Measurements from ENCODE around the gene CCDC102A. TPM values are rescaled to one million over a fixed set of nuclear protein-coding genes. Genes with fewer than 3 reads are reported as not detected.

CCDC102A gene
- total RNA-seq, 4 donors from 2014 or later, result 8.7 to 23.6 (median 22.0) TPM

GRCh38 chr16:57541754-57542435 is 5.5 kb upstream of the CCDC102A start:
- no peaks in the 10 kb centered on the region for H3K9me3 ChIP-seq
- peak; percentile 4 to 5 for DNase-seq

DNA sequence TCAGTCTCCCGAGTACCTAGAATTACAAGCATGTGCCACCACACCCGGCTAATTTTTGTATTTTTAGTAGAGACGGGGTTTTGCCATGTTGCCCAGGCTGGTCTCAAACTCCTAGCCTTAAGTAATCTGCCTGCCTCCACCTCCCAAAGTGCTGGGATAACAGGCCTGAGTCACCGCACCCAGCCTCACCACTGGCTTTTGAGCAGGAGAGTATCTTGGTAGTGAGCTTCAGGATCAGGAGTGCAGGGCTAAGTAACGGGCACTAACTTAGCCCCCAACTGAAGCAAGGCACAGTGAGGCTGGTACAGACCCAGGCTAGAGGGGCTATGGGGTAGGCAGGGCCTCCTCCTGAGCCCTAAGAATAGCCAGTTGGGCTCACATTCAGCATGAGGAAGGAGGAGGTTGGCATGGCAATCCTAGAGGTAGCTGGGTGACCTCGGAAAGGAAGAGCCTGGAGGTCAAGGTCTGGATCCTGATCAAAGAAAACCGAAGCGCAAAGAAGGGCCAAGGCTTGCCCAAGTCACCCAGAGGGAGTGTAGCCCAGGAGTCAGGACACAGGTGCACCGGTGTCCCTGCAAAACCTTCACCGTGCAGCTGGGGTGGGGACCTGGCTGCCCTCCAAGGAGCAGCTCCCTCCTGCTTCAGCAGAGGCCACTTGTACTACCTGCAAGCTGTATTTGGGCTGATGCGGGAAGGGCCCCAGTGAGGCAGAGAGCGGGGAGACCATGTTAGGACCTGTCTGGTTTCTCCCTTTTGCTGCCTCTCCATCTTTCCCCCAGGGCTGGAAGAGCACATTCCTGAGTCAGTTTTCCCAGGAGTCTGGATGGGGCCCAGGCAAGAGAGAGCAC is 4.8 kb upstream of the CCDC102A start:
- DNase-seq, result peak; percentile 9 to 13
- Histone ChIP-seq H3K9me3 (no peaks in the 10 kb centered on the region), H3K4me3 (no peak overlapping the region), H3K36me3 (no peaks in the 10 kb centered on the region), H3K27ac (no peak overlapping the region), H3K27me3 (no peaks in the 10 kb centered on the region), H3K4me1 (no peaks in the 10 kb centered on the region)
- intact Hi-C loops (cut with DNase I; ENCODE audit: low total_unique reads), result no loop called here
- TF ChIP-seq POLR2A (IDR thresholded peaks at IDR 0.05) (no peak), CTCF (IDR thresholded peaks at IDR 0.05) (no peak)

More at GRCh38 chr16:57541754-57542435, 5.5 kb upstream of the CCDC102A start:
- TF ChIP-seq POLR2A (IDR thresholded peaks at IDR 0.05) (no peak), CTCF (IDR thresholded peaks at IDR 0.05) (no peak)
- Histone ChIP-seq H3K27me3 (no peaks in the 10 kb centered on the region), H3K27ac (no peak overlapping the region), H3K36me3 (no peaks in the 10 kb centered on the region), H3K4me3 (no peak overlapping the region), H3K4me1 (no peaks in the 10 kb centered on the region)
- intact Hi-C loops (cut with DNase I; ENCODE audit: low total_unique reads), result no loop called here

GRCh38 chr16:57540387-57540786 is 4.0 kb upstream of the CCDC102A start:
- H3K4me3 ChIP-seq, result no peak overlapping the region
- H3K27ac ChIP-seq, result no peak overlapping the region
- intact Hi-C loops (cut with DNase I; ENCODE audit: low total_unique reads), result no loop called here
- DNase-seq, result peak; percentile 9 to 10
- TF ChIP-seq POLR2A (IDR thresholded peaks at IDR 0.05) (no peak), CTCF (IDR thresholded peaks at IDR 0.05) (no peak)
- H3K4me1 ChIP-seq, result peaks cover 0 to under 1% of the 10 kb centered on the region in 2 donors
- no peaks in the 10 kb centered on the region for H3K27me3 ChIP-seq
- H3K9me3 ChIP-seq, result no peaks in the 10 kb centered on the region
- H3K36me3 ChIP-seq, result no peaks in the 10 kb centered on the region

DNA sequence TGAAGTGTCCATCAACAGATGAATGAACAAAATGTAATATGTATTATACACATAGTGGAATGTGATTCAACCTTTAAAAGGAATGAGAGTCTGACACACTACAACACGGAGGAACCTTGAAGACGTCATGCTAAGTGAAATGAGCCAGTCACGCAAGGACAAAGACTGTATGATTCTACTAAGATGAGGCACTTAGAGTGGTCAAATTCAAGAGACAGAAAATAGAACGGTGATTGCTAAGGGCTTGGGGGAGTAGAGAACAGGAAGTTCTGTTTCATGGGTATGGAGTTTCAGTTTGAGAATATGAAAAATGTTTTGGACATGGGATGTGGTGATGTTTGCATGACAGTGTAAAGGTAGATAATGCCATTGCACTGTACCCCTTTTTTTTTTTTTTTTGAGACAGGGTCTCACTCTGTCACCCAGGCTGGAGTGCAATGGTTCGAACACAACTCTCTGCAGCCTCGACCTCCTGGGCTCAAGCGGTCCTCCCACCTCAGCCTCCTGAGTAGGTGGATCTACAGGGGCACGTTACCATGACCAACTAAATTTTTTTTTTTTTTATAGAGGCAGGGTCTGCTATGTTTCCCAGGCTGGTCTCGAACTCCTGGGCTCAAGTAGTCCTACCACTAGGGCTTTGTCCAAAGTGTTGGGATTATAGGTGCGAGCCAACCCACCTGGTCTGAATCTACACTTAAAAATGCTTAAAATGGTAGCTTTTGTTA is 2.9 kb upstream of the CCDC102A start:
- Histone ChIP-seq H3K36me3 (no peaks in the 10 kb centered on the region), H3K27ac (no peak overlapping the region), H3K27me3 (no peaks in the 10 kb centered on the region), H3K4me3 (no peak overlapping the region), H3K4me1 (peaks cover 0 to 12% of the 10 kb centered on the region in 2 donors), H3K9me3 (no peaks in the 10 kb centered on the region)
- intact Hi-C loops (cut with DNase I; ENCODE audit: low total_unique reads), result no loop called here
- DNase-seq, result no peak
- TF ChIP-seq POLR2A (IDR thresholded peaks at IDR 0.05), result no peak
- TF ChIP-seq CTCF (IDR thresholded peaks at IDR 0.05), result no peak

All from uterus (tissue), 4 donors.